ENCODE results near the gene TAF1B. TPM values are rescaled to one million over a fixed set of nuclear protein-coding genes. Genes with fewer than 3 reads are reported as not detected.

Gene TAF1B
- total and polyA plus RNA-seq, 2 experiments from 2014 or later: 8.0 to 19.4 TPM

DNA sequence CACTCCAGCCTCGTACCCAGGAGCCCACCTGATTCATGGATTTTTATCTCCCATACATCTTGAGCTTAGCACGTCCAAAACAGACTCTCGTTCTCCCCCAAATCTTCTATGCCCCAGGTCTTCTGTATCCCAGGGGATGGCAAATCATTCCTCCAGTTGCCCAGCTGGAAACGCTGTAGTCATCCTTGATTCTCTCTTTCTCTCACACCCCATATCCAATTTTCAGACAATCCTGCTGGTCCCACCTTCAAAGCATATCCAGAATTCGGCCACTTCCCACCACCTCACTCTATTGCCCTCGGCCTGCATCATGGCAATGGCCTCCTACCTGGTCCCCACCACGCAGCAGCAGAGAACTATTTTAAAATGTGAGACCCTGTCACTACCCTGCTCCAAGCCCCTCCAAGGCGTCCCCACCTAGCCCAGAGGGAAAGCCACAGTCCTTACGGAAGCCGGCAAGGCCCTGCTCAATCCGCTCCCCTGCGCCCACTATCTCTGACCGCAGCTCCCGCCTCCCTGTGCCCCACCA is 106.8 kb downstream of the TAF1B start:
- TF ChIP-seq EZH2 (IDR thresholded peaks at IDR 0.05; ENCODE audit: borderline replicate concordance): no peak
- TF ChIP-seq EZH2phosphoT487 (IDR thresholded peaks at IDR 0.05; ENCODE audit: low read depth, severe bottlenecking, unreplicated experiment): no peak
- TF ChIP-seq, protein P1, sequence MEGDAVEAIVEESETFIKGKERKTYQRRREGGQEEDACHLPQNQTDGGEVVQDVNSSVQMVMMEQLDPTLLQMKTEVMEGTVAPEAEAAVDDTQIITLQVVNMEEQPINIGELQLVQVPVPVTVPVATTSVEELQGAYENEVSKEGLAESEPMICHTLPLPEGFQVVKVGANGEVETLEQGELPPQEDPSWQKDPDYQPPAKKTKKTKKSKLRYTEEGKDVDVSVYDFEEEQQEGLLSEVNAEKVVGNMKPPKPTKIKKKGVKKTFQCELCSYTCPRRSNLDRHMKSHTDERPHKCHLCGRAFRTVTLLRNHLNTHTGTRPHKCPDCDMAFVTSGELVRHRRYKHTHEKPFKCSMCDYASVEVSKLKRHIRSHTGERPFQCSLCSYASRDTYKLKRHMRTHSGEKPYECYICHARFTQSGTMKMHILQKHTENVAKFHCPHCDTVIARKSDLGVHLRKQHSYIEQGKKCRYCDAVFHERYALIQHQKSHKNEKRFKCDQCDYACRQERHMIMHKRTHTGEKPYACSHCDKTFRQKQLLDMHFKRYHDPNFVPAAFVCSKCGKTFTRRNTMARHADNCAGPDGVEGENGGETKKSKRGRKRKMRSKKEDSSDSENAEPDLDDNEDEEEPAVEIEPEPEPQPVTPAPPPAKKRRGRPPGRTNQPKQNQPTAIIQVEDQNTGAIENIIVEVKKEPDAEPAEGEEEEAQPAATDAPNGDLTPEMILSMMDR (IDR thresholded peaks at IDR 0.05; ENCODE audit: poor library complexity): no peak
- H3K36me3 ChIP-seq (replicated peaks; ENCODE audit: insufficient read depth, low read depth): no peaks in the 10 kb centered on the region
- WGBS (ENCODE audit: low lambda C conversion rate, missing lambda C conversion rate): 96% methylated on average over 12 of the region's 14 CpGs
- H3K79me2 ChIP-seq: peaks cover 3% of the 10 kb centered on the region
- no peaks in the 10 kb centered on the region for H3K27me3 ChIP-seq
- H3K9me3 ChIP-seq (ENCODE audit: low read depth): no peaks in the 10 kb centered on the region
- no peak overlapping the region for H3K27ac ChIP-seq
- no peak for DNase-seq (ENCODE audit: low spot score)
- H3K4me2 ChIP-seq: peak overlapping the region; percentile 89
- no peak overlapping the region for H2AFZ ChIP-seq
- peaks cover 20% of the 10 kb centered on the region for H3K4me1 ChIP-seq (ENCODE audit: insufficient read depth)
- H3K4me3 ChIP-seq: no peak overlapping the region
- no peaks in the 10 kb centered on the region for H3K9me2 ChIP-seq (replicated peaks; ENCODE audit: insufficient read depth)
- no peaks in the 10 kb centered on the region for H4K20me1 ChIP-seq (ENCODE audit: insufficient read depth, poor library complexity, severe bottlenecking)

DNA sequence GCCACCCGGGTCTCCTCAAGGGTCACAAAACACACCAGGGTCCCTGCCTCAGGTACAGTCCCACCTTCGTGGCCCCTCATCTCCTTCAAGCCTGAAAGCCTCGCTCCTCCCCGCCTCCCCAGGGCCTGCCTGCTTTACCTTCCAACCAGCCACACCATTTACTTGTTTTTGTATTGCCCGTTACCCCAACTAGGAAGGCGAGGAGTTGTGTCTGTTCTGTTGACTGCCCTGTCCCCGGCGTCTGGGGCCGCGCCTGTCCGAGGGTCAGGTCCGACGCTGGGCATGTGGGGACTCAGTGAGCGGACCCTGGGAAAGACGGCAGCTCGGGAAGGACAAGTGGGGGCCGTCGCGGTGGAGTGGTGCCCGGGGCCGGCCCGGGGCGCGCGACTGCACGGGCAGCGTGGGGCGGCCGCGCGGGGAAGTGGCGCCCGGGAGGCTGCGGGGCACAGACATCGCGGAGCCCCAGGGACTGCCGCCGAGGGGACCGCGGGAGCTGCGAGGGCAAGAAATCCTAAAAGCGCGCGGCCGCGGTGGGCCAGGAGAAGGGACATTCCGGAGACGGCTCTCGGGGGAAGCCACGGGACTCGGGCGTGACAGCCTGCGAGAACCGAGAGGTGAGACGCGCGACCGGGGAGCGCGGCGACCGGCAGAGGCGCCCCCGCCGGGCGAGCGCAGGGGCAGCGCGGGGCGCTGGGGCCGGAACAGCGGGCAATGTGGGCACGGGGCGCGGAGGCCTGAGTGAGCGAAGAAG is 107.4 kb downstream of the TAF1B start:
- H2AFZ ChIP-seq: peak overlapping the region; percentile 93
- no peaks in the 10 kb centered on the region for H3K27me3 ChIP-seq
- H3K4me1 ChIP-seq (ENCODE audit: insufficient read depth): peaks cover 21% of the 10 kb centered on the region
- H3K4me3 ChIP-seq: peak overlapping the region; percentile 74
- 7% methylated on average over 60 of the region's 76 CpGs for WGBS (ENCODE audit: low lambda C conversion rate, missing lambda C conversion rate)
- H3K4me2 ChIP-seq: peak overlapping the region; percentile 89
- no peaks in the 10 kb centered on the region for H3K9me3 ChIP-seq (ENCODE audit: low read depth)
- H3K27ac ChIP-seq: peak overlapping the region; percentile 61
- TF ChIP-seq EZH2phosphoT487 (IDR thresholded peaks at IDR 0.05; ENCODE audit: low read depth, severe bottlenecking, unreplicated experiment) (no peak), EZH2 (IDR thresholded peaks at IDR 0.05; ENCODE audit: borderline replicate concordance) (no peak)
- TF ChIP-seq, protein P1 (IDR thresholded peaks at IDR 0.05; ENCODE audit: poor library complexity): no peak
- H3K36me3 ChIP-seq (replicated peaks; ENCODE audit: insufficient read depth, low read depth): no peaks in the 10 kb centered on the region
- no peaks in the 10 kb centered on the region for H4K20me1 ChIP-seq (ENCODE audit: insufficient read depth, poor library complexity, severe bottlenecking)
- DNase-seq (ENCODE audit: low spot score): peak; percentile 74
- no peaks in the 10 kb centered on the region for H3K9me2 ChIP-seq (replicated peaks; ENCODE audit: insufficient read depth)
- H3K79me2 ChIP-seq: peaks cover 8% of the 10 kb centered on the region

DNA sequence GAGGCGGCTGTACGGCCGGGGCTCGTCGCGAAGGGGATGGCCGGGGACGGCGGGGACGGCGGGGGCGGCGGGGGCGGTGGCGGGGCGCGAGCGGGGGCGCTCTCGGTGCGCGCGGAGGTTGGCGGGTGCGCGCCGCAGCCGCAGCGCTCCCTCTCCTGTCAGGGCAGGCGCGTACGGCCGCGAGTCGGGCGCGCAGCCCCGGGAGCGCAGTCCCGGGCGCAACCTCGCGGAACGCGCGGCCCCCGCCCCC is 107.9 kb downstream of the TAF1B start:
- H3K9me2 ChIP-seq (replicated peaks; ENCODE audit: insufficient read depth): no peaks in the 10 kb centered on the region
- H4K20me1 ChIP-seq (ENCODE audit: insufficient read depth, poor library complexity, severe bottlenecking): no peaks in the 10 kb centered on the region
- peak overlapping the region; percentile 61 for H3K27ac ChIP-seq
- no peaks in the 10 kb centered on the region for H3K9me3 ChIP-seq (ENCODE audit: low read depth)
- peak overlapping the region; percentile 93 for H2AFZ ChIP-seq
- peak overlapping the region; percentile 89 for H3K4me2 ChIP-seq
- H3K4me3 ChIP-seq: peak overlapping the region; percentile 74
- H3K36me3 ChIP-seq (replicated peaks; ENCODE audit: insufficient read depth, low read depth): no peaks in the 10 kb centered on the region
- DNase-seq (ENCODE audit: low spot score): no peak
- H3K4me1 ChIP-seq (ENCODE audit: insufficient read depth): peaks cover 21% of the 10 kb centered on the region
- H3K79me2 ChIP-seq: peaks cover 13% of the 10 kb centered on the region
- no peaks in the 10 kb centered on the region for H3K27me3 ChIP-seq
- no CpG with 5 or more reads among the region's 47 CpGs for WGBS (ENCODE audit: low lambda C conversion rate, missing lambda C conversion rate)
- TF ChIP-seq EZH2phosphoT487 (IDR thresholded peaks at IDR 0.05; ENCODE audit: low read depth, severe bottlenecking, unreplicated experiment): no peak

DNA sequence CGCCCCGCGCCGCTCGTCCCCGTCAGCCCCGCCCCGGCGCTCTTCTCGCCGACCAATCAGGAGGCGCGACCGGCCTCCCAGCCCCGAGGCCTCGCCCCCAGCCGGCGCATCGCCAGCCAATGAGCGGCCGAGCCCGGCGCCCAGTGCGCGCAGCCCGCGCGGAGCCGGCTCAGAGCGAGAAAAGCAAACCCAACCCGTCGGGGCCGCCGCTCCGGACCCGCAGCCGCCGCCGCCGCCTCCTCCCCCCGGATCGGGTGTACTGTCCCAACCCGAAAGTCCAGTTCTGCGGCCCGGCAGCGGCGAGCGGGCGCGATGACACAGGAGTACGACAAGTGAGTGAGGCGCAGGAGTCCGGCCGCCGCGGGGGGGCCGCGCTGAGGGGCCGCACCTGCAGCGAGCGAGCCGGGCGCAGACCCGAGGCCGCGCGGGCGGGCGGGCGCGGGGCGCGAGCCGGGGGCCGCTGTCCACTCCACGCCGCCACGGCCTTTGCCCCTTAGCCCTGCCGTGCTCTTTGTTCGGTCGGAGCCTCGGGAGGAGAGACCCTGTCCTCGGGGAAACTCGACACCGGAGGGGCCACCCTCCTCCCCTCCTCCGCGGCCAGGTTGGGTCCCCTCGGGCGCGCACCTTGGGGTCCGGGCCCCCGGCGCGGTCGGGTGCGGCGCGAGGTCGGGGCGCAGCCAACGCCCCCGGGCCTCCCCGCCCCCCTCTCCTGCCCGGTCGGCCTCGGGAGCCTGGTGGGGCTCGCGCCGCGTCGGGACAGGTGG is 108.4 kb downstream of the TAF1B start, which contains the start of gene GRHL1:
GRHL1 (plus strand) TSS at position 172 of the 764 bp plus-strand sequence; CDS start at position 313, 141 bp downstream.
- Histone ChIP-seq H3K79me2 (peaks cover 13% of the 10 kb centered on the region), H3K9me3 (ENCODE audit: low read depth) (no peaks in the 10 kb centered on the region), H3K27me3 (no peaks in the 10 kb centered on the region), H3K36me3 (replicated peaks; ENCODE audit: insufficient read depth, low read depth) (no peaks in the 10 kb centered on the region), H2AFZ (peak within 1 kb of the TSS; percentile 93), H4K20me1 (ENCODE audit: insufficient read depth, poor library complexity, severe bottlenecking) (no peaks in the 10 kb centered on the region), H3K4me3 (peak within 1 kb of the TSS; percentile 82), H3K4me2 (peak within 1 kb of the TSS; percentile 89), H3K4me1 (ENCODE audit: insufficient read depth) (peaks cover 21% of the 10 kb centered on the region), H3K9me2 (replicated peaks; ENCODE audit: insufficient read depth) (no peaks in the 10 kb centered on the region), H3K27ac (peak within 1 kb of the TSS; percentile 61)
- TF ChIP-seq EZH2phosphoT487 (IDR thresholded peaks at IDR 0.05; ENCODE audit: low read depth, severe bottlenecking, unreplicated experiment) (no peak), EZH2 (IDR thresholded peaks at IDR 0.05; ENCODE audit: borderline replicate concordance) (no peak)
- TF ChIP-seq, protein P1 (IDR thresholded peaks at IDR 0.05; ENCODE audit: poor library complexity): no peak
- WGBS (ENCODE audit: low lambda C conversion rate, missing lambda C conversion rate): under 1% methylated on average over 46 of the region's 111 CpGs
- DNase-seq (ENCODE audit: low spot score): peak; percentile 98
